ENCODE results near the gene AIMP2. TPM values are rescaled to one million over a fixed set of nuclear protein-coding genes. Genes with fewer than 3 reads are reported as not detected.
"Not testable (repeated sequence)": the region's sequence is repeated elsewhere in the genome, so short reads cannot be mapped to it uniquely, and the experiment has no call there.

The AIMP2 gene
- total RNA-seq: 31.6 to 49.8 TPM (median 49.7 TPM) in 3 replicates
- long read RNA-seq, transcript AIMP2-201 (4 exons, 1,225 nt): major isoform, 66 of 82 reads
- long read RNA-seq, transcript AIMP2-202 (3 exons, 860 nt): minor isoform, 8 of 82 reads
- long read RNA-seq, partial matches to known transcripts: 1 of 82 reads
- long read RNA-seq, other reads (novel, unspliced or antisense): 7 of 82 reads

GRCh38 chr7:6008668-6009611 lies at the start of gene AIMP2, which contains the start of gene PMS2:
TSS of gene AIMP2 (plus strand) at chr7:6009272. CDS start at chr7:6009364, 92 bp downstream.
TSS of gene PMS2 (minus strand) at chr7:6009049. CDS start at chr7:6009019, 30 bp downstream.
- Mint-ChIP-seq H3K36me3 (ENCODE audit: low read depth) (peaks cover 7% of the 10 kb centered on the region), H3K27ac (ENCODE audit: unreplicated experiment) (peak within 1 kb of the TSS; percentile 98), H3K27me3 (ENCODE audit: low read depth) (no peaks in the 10 kb centered on the region), H3K9me3 (ENCODE audit: low read depth) (no peaks in the 10 kb centered on the region), H3K4me1 (ENCODE audit: low read depth) (peaks cover 43% of the 10 kb centered on the region), H3K4me3 (ENCODE audit: unreplicated experiment) (peak within 1 kb of the TSS; percentile 84)
- TF ChIP-seq, protein P1, sequence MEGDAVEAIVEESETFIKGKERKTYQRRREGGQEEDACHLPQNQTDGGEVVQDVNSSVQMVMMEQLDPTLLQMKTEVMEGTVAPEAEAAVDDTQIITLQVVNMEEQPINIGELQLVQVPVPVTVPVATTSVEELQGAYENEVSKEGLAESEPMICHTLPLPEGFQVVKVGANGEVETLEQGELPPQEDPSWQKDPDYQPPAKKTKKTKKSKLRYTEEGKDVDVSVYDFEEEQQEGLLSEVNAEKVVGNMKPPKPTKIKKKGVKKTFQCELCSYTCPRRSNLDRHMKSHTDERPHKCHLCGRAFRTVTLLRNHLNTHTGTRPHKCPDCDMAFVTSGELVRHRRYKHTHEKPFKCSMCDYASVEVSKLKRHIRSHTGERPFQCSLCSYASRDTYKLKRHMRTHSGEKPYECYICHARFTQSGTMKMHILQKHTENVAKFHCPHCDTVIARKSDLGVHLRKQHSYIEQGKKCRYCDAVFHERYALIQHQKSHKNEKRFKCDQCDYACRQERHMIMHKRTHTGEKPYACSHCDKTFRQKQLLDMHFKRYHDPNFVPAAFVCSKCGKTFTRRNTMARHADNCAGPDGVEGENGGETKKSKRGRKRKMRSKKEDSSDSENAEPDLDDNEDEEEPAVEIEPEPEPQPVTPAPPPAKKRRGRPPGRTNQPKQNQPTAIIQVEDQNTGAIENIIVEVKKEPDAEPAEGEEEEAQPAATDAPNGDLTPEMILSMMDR (IDR thresholded peaks at IDR 0.05): peak; percentile 53
- DNase-seq (ENCODE audit: low spot score): peak; percentile 99

DNA sequence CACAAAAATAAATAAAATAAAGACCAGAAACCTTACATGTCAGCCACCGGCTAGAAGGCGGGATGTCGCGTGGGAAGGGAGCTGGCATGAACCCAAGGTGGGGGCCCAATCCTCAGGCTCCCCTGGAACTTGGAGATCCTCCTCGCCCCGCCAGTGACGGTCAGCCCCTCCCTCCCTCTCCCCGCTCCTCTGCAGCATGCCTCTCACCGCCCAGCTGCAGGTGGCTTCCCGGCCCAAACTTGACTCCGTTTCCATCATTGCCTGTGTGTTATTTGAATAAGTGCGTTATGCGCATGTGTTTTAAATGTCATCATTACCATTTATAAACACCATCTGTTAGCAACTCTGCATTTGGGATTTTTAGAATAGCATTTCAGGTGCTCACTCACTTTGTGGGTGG lies 45.9 kb upstream of the AIMP2 start:
- not testable (repeated sequence) for DNase-seq (ENCODE audit: low spot score); H3K36me3 Mint-ChIP-seq (ENCODE audit: low read depth); H3K27ac Mint-ChIP-seq (ENCODE audit: unreplicated experiment); H3K27me3 Mint-ChIP-seq (ENCODE audit: low read depth); H3K4me3 Mint-ChIP-seq (ENCODE audit: unreplicated experiment); H3K4me1 Mint-ChIP-seq (ENCODE audit: low read depth); H3K9me3 Mint-ChIP-seq (ENCODE audit: low read depth)

- H3K4me3 Mint-ChIP-seq (ENCODE audit: unreplicated experiment); H3K4me1 Mint-ChIP-seq (ENCODE audit: low read depth); H3K36me3 Mint-ChIP-seq (ENCODE audit: low read depth); H3K9me3 Mint-ChIP-seq (ENCODE audit: low read depth); H3K27ac Mint-ChIP-seq (ENCODE audit: unreplicated experiment); DNase-seq (ENCODE audit: low spot score); H3K27me3 Mint-ChIP-seq (ENCODE audit: low read depth): not testable (repeated sequence)
These were observed 45.3 kb upstream of the AIMP2 start for GRCh38 chr7:5963810-5964209.

DNA sequence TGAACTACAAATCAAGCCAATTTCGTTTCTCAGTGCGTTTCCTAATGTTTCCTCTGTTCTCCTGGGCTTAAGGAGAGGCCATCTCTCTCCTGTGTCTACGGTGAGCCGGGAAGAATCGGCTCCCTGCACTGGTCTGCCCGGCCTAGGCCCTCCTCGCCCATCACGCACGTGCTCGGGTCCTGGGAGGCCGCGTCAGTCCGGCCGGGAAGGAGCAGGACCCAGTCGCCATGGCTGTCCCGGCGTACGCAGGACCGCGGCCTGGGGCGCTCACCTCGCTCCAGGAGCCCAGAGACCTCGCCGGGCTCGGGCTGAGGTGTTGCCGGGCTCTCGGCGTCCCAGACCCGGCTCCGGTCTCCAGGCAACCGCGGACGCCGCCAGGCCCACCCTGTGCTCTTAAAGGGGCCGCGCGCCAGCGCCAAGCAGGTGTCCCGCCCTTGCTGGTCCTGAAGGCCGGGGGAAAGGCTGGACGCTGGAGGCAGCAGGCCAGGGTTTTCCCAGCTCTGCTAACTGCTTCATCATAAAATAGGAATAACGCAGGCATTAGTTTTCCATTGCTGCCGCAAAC lies 38.6 kb upstream of the AIMP2 start, which contains the start of gene RSPH10B:
Gene RSPH10B (minus strand): TSS at position 343 of the 565 bp plus-strand sequence. CDS start 3,573 bp downstream, outside the sequence.
- not testable (repeated sequence) for H3K4me3 Mint-ChIP-seq (ENCODE audit: unreplicated experiment); H3K4me1 Mint-ChIP-seq (ENCODE audit: low read depth); DNase-seq (ENCODE audit: low spot score); H3K9me3 Mint-ChIP-seq (ENCODE audit: low read depth); H3K27me3 Mint-ChIP-seq (ENCODE audit: low read depth); H3K27ac Mint-ChIP-seq (ENCODE audit: unreplicated experiment); H3K36me3 Mint-ChIP-seq (ENCODE audit: low read depth)

- H3K27ac Mint-ChIP-seq (ENCODE audit: unreplicated experiment); H3K4me1 Mint-ChIP-seq (ENCODE audit: low read depth): not testable (repeated sequence)
These were observed 35.5 kb upstream of the AIMP2 start for GRCh38 chr7:5973580-5973979.

DNA sequence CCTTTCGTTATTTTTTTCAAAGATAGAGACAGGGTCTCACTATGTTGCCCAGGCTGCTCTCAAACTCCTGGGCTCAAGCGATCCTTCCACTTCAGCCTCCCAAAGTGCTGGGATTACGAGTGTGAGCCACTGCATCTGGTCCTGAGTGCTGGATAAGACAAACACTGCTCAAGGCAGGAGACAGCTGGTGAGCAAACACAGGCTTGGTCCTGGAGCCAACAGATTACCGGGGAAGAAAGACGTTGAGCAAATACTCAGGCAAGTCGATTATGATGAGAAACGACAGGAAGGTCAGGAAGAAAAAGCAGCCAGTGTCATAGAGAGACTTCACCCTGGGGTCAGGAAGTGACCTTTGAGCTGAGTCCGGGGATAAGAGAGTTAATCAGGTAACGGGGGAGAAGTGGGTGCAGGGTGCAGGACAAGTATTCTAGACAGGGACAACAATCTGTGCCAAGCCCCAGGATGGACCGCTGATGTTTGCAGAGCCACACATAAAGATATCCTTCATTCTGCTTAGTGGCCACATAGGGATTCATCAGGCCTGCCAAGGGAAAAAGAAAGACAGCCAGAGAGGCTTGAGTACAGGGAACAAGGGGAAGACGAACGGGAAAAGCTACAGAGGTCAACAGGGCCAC lies 29.3 kb upstream of the AIMP2 start:
- H3K9me3 Mint-ChIP-seq (ENCODE audit: low read depth); H3K4me3 Mint-ChIP-seq (ENCODE audit: unreplicated experiment); DNase-seq (ENCODE audit: low spot score); H3K4me1 Mint-ChIP-seq (ENCODE audit: low read depth); H3K27me3 Mint-ChIP-seq (ENCODE audit: low read depth): not testable (repeated sequence)
- Mint-ChIP-seq H3K36me3 (ENCODE audit: low read depth) (peaks cover 13% of the 10 kb centered on the region), H3K27ac (ENCODE audit: unreplicated experiment) (peak overlapping the region; percentile 49)

More at GRCh38 chr7:5973580-5973979, 35.5 kb upstream of the AIMP2 start:
- DNase-seq (ENCODE audit: low spot score); H3K4me3 Mint-ChIP-seq (ENCODE audit: unreplicated experiment); H3K9me3 Mint-ChIP-seq (ENCODE audit: low read depth); H3K27me3 Mint-ChIP-seq (ENCODE audit: low read depth); H3K36me3 Mint-ChIP-seq (ENCODE audit: low read depth): not testable (repeated sequence)

DNA sequence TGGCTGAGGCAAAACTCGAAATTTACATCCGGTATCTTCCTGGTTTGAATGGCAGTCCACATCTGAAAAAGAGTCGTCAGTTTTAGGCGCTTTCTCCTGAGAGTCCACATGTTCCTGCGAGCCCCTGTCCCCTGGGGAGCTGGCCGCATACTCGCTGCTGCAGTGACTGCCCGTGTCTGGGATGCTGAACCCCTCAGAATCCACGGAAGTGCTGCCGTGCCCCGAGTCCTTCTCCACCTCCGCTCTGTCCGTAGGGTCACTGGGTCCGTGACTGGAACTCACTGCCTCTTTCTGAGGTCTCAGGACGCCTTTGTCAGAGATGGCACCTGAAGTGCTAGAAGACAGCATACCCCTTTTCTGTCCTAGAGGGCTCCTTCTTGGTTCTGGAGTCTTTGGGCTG lies 22.0 kb upstream of the AIMP2 start:
- not testable (repeated sequence) for H3K9me3 Mint-ChIP-seq (ENCODE audit: low read depth); H3K4me1 Mint-ChIP-seq (ENCODE audit: low read depth); H3K27me3 Mint-ChIP-seq (ENCODE audit: low read depth); DNase-seq (ENCODE audit: low spot score); H3K4me3 Mint-ChIP-seq (ENCODE audit: unreplicated experiment); H3K27ac Mint-ChIP-seq (ENCODE audit: unreplicated experiment)
- H3K36me3 Mint-ChIP-seq (ENCODE audit: low read depth): peaks cover 18% of the 10 kb centered on the region
